Tongue (tissue), 2 donors: ENCODE results near the gene BIN2. TPM values are rescaled to one million over a fixed set of nuclear protein-coding genes. Genes with fewer than 3 reads are reported as not detected.
A peak's percentile ranks its signal among the peaks of the same experiment; 100 is the strongest.
"Not testable (repeated sequence)": the region's sequence is repeated elsewhere in the genome, so short reads cannot be mapped to it uniquely, and the experiment has no call there.

Source experiments
- DNase-seq: peaks from one replicate; pipeline ENCODE4 v3.0.0-alpha.2; 2015
- total RNA-seq: library from RNA; depleted of rRNA; stranded (reverse); fragments of >200 nt; gene quantifications from one replicate; pipeline ENCODE4 v1.2.3, GENCODE V29; 2014

The BIN2 gene
- total RNA-seq, 1 donor from 2014 or later = 3.8 TPM

DNA sequence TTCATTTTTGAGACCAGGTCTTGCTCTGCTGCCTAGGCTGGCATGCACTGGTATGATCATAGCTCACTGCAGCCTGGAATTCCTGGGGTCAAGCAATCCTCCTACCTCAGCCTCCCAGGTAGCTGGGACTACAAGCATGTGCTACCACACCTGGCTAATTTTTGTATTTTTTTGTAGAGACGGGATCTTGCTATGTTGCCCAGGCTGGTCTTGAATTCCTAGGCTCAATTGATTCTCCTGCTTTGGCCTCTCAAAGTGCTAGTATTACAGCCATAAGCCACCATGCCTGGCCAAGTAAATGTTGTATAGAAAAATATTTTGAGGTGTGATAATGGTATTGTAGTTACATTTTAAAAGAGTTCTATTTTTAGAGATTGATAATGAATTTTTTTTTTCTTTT lies 12.6 kb downstream of the BIN2 start:
- DNase-seq = no peak

DNA sequence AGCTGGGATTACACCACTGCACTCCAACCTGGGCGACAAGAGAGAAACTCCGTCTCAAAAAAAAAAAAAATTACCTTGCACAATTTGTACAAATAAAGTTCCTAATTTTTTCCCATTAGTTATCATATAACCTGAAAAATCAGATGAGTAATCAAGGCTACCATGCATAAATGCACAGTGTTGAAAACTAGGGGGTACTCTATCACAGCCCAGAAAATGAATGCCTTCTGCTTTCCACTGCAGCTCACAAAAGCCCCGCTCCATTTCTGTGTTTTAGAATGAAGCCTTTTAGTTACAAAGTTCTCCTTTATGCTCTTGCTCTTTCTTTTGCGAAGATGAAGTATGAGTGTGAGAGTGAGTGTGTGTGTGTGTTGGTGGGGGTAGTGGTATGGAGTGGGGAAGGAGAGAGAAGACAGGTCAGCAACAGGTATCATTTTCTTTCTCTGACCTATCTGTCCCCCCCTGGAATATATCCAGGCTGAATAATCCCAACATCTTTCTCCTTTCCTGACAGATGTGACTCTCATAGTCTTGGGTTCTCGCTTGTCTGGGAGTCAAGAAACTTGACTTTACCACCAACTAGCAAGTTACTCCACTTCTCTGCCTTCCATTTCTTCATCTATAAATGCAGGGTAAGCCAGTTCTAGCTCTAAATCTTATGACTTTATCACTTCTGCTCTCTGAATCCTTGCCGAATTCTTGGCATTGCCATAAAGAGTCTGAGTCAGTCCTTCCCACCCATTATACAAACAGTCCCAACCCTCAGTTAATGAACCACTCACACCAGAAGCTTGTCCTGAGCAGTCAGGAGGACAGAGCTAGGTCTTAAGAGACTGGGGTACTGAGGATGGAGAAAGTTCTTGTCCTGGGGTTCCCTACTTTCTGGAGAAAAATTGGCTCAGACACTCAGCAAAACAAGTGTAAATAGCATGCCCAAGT lies 16.1 kb downstream of the BIN2 start:
- DNase-seq = no peak

DNA sequence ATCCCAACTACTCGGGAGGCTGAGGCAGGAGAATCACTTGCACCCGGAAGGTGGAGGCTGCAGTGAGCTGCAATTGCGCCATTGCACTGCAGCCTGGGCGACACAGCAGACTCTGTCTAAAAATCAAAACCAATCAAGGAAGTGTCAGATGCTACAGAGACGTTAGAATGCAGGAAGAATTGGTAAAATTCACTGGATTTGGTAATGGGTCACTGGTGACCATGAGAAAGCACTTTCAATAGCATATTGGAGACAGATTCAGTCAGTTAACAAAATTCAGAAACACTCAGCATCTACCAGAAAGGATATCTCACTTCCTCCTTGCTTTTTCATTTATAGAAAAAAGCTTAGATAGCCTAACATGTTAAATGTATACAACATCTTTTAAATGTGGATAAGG lies 17.5 kb downstream of the BIN2 start:
- no peak for DNase-seq

DNA sequence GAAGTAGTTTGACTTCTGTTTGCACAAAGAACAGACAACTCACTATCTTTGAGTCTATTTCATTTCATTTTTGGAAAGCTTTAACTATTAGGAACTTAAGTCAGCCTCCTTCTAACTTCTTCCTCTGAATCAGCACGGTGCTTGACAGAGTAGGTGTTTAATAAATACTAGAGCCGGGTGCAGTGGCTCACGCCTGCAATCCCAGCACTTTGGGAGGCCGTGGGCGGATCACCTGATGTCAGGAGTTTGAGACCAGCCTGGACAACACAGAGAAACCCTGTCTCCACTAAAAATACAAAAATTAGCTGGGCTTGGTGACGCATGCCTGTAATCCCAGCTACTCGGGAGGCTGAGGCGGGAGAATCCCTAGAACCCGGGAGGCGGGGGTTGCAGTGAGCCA lies 23.2 kb downstream of the BIN2 start:
- DNase-seq = not testable (repeated sequence)

DNA sequence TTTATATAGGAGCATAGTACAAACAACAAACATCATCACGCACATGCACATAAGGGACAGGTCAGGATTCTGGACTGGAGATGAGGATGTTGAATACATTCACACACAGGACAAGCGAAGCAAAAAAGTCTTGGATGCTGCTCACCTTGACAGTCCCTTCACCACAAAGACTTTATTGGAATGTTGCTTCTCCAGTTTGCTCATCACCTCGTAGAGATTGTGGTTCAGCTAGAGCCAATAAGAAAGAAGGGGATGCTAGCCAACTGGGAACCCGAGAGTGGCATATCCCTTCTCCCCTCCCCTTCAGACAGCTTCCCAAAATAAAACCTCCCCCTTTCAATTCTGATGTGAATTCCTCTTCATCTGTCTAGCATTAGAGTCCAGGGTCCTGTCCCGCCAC lies 28.3 kb downstream of the BIN2 start:
- no peak for DNase-seq

DNA sequence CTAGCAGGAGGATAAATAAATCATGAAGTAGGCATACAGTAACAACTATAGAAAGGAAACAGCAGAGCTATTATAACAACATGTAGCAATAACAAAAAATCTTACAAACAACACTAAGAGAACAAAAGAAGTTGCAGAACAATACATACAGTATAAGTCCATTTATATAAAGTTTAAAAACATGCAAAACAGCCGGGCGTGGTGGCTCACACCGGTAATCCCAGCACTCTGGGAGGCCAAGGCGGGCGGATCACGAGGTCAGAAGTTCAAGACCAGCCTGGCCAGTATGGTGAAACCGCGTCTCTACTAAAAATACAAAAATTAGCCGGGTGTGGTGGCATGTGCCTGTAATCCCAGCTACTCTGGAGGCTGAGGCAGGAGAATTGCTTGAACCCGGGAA lies 29.9 kb downstream of the BIN2 start:
- DNase-seq = not testable (repeated sequence)

DNA sequence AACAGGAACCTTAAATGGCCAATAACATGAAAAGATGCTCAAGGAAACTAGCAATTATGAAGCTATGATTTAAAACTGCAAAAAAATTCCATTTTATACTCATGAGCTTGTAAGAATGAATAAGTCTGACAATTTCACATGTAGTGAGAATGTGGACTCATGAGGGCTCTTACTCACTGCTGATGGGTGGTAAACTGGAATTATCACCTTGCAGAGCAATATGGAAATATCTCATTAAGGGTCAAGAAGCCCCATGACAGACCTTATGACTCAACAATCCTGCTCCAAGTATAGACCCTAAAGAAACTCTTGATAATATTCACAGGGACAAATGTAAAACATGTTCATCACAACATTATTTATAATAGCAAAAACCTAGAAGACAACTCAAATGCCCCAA lies 30.3 kb downstream of the BIN2 start:
- DNase-seq = no peak

DNA sequence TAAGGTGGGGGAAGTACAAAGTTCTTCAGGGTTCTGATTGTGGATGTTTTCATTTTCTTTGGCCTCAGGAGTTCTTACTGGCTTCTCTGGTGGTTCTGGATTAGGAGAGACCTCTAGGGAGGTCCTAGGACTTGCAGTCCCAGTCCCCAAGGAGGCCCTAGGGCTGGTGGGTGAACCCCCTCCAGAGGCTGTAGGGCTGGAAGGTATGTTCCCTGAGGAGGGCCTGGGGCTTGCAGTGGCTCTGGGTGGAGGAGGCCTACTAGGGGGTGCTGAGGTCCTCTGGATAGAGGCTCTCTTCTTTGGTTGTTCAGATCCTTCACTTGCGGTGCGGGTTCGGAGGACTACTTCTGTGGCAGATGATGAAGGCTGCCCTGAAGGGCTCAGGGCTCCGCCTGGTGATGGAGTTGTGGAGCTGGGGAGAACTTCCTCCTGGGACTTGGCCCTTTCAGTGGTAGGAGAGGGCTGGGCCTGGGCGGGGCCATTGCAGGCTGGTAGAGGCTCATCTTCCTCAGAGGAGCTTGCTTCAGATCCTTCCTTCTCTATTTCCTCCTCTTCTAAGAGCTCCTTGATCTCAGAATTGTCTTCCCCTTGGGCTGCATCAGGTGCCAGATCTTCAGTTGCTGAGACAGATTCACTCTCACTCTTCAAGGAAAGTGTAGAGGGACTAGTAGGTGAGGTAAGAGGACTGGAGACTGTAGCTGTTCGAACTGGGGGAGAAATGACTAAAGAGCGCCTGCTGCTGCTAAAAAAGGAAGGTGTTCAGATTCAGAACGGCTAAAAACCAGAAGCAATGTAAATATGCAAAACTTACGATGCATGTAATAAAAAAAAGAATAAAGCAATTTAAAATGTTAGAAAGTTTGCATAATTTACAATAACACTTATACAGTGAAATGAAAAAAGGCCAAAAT lies 32.1 kb downstream of the BIN2 start:
- DNase-seq = not testable (repeated sequence)

DNA sequence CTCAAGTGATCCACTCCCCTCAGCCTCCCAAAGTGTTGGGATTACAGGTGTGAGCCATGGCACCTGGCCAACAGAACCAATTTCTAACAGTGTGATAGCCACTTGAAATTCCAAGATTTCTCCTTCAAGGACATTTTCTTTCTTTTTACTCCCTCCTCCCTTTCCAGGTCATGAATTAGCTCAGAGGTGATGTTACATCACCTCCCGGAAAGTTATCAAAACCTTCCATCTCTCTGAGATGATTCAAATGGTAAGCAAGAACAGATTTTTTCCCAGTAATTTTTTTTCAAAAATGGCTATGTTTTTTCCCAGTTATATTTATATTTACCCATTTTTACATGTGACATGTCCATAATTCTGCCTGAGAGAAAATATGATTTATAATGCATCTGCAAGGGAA lies 38.1 kb downstream of the BIN2 start:
- DNase-seq = no peak

DNA sequence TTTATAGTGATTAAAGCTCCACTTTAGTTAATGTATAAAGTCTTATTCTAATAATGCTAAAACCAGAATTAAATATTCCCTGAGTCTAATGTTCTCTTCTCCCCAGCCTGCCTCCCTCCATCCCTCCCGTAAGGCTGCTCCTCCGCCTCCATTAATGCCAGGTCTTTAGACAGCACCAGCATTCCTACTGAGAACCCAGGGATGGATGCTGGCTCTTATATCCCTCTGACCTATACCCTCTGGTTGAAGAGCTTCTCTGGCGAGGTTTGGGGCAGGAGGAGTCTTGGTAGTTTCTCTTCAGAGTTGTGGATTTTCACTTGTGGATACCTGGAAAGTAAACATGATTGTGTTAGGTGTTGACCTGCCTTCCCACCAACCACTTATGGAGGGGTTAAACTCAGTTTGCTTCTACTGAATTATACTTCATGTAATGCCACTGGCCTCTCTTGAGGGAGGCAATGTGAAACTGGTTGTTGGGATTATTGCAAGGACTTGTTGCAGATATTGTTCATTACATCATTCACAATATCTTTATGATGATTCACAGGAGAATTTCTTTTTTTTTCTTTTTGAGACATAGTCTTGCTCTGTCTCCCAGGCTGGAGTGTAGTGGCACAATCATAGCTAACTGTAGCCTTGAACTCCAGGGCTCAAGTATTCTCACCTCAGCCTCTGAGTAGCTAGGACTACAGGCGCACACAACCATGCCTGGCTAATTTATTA lies 42.6 kb downstream of the BIN2 start:
- DNase-seq = no peak

DNA sequence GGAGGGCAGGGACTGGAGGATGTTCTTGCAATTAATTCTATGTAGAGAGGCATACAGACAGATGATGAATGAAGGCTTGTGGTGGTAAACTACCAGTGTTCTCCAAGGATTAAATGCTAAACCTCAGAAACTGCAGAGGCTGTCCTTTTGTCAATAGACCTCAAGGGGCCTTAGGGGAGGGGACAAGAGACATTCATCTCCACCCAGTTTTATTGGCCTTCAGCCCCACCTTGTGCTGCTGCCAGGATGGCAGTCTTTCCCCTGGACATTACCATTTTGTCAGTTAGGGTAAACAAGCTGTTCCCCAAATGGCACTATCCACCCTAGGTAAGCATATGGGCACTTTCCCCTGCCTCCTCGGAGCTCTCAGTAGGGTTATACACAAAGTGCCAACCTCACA lies 48.9 kb downstream of the BIN2 start:
- peak; percentile 30 for DNase-seq

DNA sequence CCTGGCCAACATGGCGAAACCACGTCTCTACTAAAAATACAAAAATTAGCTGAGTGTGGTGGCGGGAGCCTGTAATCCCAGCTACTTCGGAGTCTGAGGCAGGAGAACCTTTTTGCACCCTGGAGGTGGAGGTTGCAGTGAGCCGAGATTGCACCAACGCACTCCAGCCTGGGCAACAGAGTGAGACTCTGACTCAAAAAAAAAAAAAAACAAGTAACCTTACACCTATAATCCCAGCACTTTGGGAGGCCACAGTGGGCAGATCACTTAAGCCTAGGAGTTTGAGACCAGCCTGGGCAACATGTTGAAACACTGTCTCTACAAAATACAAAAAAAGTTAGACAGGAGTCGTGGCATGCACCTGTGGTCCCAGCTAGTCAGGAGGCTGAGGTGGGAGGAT lies 51.2 kb downstream of the BIN2 start:
- DNase-seq = not testable (repeated sequence)

DNA sequence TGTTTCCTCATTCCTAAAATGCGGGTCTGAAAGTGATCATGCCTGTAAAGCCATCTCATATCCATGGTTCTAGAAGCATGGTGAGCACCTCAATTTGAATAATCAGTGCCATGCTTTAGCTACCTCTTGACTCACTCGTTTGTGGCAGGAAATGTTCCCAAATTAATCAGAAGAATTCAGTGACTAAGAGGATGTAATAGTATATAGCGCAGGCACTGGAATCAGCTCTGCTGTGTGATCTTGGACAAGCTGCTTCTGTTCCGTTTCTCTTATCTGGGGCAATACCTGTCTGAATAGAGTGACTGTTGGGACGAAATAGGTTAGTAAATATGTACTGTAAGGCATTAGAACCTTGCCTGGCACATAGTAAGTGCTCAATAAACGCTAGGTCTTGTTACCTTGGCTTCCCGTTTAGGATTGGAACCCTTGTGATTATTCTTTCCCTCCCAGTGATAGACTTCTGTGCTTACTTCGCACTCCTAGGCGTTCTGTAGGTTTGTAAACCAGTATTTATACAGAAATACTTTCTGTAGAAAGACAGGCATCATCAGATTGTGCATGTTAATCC lies 52.9 kb downstream of the BIN2 start:
- no peak for DNase-seq

DNA sequence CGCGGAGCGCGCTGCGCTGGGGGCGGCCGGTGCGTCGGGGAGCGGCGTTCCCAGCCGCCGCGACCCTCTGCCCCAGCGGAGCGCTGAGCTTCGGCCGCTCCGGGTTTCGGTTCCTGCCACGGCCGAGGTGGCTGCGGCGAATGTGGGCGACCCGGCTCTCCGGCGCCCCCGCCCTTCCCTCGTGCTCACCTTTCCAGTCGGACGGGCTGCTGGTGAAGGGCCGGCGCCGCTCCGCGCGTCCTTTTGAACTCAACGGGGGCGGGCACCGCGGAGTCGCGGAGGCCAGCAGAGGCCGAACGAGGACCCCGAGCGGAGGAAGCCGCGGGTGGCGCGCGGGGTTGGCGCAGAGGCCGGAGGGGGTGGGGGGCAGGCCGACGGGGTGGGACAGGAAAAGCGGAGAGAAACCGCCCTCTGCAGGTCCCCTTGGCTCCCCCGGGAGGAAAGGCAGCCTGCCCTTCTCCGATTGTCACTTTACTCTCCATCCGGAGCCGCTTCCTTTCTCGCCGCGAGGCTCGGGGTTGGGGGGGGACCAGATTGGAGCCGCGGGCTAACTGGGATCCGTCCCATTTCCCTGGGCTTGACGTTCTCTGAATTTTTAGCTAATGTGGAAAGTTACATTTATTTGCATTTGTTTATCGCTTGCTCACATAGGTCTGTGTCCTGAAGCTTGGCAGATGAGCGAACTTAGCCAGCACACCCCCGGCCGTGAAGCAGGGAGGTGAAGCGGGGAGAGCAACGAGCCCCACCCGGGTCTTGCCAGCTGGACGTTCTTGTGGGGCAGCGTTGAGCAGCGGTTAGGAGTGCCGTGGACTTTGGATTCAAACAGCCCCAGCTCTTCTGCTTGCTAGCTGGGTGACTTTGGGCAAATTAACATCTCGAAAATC lies 53.7 kb downstream of the BIN2 start, which contains the start of gene SMAGP:
Gene SMAGP (minus strand): TSS at position 349 of the 884 bp plus-strand sequence. CDS start 1,137 bp downstream, outside the sequence.
- DNase-seq = peak; percentile 56

DNA sequence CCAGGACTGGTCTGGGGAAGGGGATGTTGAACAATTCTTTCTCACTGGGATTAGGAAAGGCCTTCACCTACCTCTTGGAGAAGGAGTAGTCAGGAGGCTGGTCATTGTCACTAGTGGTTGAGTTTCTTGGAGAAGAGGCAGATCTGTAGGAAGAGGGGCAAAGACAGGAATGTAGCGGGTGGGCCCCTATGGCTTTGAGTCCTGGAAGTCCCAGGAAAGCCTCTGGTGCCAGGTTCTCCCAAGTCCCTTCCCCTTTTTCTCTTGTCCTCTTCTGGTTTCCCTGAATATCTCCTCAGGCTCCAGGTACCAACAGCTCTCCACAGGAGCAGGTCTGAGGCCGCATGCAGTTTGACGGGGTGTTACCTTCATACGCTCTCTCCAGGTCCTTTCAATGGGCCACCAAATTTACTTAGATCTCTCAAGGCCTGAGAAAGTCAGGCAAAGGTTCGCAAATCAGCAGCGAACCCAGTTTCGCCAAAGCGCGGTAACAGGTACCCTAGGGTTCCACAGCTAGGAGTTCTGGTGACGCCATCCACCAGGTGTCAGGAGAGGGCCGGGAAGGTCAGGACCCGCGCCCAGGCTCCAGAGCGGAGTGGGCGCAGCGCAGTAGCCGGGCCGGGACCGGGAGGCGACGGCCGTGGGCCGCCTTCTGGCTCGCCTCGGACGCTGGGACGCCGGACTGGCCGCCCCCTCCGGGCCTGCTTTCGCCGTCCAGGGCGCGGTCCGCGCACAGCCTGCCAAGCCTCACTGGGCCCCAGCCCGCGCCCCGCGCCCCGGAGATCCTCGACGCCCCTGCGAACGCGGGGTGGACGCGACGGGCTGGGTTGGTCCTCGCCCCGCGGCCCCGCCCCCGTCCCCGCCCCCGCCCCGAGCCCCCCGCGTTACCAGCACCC lies 54.6 kb downstream of the BIN2 start:
- DNase-seq = peak; percentile 41

DNA sequence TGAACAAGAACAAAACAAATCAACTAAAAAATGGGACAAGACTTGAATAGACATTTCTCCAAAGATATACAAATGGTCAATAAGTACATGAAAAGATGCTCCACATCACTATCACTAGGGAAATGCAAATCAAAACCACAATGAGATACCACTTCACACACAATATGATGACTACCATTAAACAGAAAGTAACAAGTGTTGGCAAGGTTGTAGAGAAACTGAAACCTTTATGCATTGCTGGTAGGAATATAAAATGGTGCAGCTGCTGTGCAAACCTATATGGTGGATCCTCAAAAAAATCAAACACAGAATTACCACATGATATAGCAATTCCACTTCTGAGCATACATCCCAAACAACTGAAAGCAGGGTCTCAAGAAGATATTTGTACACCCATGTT lies 59.0 kb downstream of the BIN2 start:
- no peak for DNase-seq

DNA sequence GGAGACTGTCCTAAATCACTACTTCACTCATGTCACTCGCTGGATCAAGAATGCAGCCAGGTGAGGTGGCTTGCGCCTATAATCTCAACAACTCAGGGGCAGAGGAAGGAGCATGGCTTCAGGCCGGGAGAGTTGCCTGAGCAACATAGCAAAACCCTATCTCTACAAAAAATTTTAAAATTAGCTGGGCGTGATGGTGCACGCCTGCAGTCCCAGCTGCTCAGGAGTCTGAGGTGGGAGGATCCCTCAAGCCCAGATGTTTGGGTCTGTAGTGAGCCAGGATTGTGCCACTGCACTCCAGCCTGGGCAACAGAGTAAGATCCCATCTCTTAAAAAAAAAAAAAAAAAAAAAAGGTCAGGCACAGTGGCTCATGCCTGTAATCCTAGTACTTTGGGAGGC lies 59.7 kb downstream of the BIN2 start:
- no peak for DNase-seq

DNA sequence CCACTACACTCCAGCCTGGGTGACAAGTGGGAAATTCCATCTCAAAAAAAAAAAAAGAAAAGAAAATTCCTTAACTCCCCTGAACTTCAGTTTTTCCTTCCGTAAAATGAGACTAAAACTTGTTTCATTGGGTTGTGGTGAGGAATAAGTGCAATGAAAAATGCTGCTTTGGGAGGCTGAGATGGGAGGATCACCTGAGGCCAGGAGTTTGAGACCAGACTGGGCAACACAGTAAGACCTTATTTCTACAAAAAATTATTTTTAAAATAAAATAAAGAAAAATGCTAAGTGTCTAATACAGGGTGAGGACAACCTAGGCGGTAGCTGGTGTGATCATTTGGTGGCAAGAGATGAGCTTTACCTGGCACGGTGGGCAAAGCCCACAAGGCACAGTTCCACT lies 60.6 kb downstream of the BIN2 start:
- DNase-seq = no peak

DNA sequence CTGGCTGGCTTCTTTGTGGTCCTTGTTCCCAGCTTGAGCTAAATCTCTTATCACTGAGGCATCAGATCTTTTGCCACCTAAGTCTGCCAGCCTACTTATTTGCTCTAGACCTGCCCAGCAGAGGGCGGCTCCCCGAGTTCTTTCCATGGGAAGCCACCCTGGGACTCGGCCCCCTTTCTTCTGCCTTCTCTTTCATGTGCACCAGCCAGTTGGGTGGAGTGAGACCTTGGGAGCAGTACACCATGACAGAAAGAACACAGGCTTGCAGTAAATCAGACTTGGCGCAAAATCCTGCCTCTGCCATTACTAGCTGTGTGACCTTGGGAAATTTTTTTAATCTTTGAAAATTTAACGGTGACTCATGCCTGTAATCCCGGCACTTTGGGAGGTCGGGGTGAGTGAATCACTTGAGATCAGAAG lies 61.2 kb downstream of the BIN2 start:
- DNase-seq = no peak

DNA sequence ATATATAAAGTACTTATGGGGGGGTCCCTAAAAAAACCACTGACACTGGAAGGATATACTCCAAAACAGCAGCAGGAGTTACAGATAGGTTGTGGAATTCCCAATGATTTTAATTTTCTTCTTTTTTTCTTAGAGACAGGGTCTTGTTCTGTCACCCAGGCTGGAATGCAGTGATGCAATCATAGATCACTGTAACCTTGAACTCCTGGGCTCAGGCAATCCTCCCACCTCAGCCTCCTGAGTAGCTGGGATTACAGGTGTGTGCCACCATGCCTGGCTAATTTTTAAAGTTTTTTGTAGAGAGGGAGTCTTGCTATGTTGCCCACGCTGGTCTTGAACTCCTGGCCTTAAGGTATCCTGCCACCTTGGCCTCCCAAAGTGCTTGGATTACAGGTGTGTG lies 64.4 kb downstream of the BIN2 start:
- not testable (repeated sequence) for DNase-seq
